Immature natural killer cell (primary cell): ENCODE data around the gene A4GALT. TPM values are rescaled to one million over a fixed set of nuclear protein-coding genes. Genes with fewer than 3 reads are reported as not detected.
A peak's percentile ranks its signal among the peaks of the same experiment; 100 is the strongest.
"Not testable (repeated sequence)": the region's sequence is repeated elsewhere in the genome, so short reads cannot be mapped to it uniquely, and the experiment has no call there.

Source experiments
- DNase-seq, 3 donors: peaks; one replicate each; pipeline ENCODE4 v3.0.0; 2022; ENCODE audit warnings: mixed read lengths in 1 of 3
- H3K27ac Mint-ChIP-seq, 6 donors: one replicate each; pipeline ENCODE4 v1.8.0; 2020; ENCODE audit warnings: mixed read lengths in 6 of 6, mild to moderate bottlenecking in 5 of 6, inconsistent platforms in 4 of 6, moderate library complexity in 3 of 6
- H3K27me3 Mint-ChIP-seq, 3 donors: one replicate each; pipeline ENCODE4 v1.8.0; 2020 to 2021; ENCODE audit warnings: low read depth in 3 of 3, mild to moderate bottlenecking in 3 of 3, mixed read lengths in 3 of 3, moderate library complexity in 3 of 3, inconsistent platforms in 1 of 3
- H3K36me3 Mint-ChIP-seq, 3 donors: one replicate each; pipeline ENCODE4 v1.8.0; 2020; ENCODE audit warnings: mixed read lengths in 3 of 3, inconsistent platforms in 2 of 3, mild to moderate bottlenecking in 2 of 3
- H3K4me1 Mint-ChIP-seq, 2 donors: one replicate each; pipeline ENCODE4 v1.8.0; 2020; ENCODE audit warnings: inconsistent platforms in 2 of 2, mild to moderate bottlenecking in 2 of 2, mixed read lengths in 2 of 2, moderate library complexity in 1 of 2
- H3K4me3 Mint-ChIP-seq, 5 donors: one replicate each; pipeline ENCODE4 v1.8.0; 2020; ENCODE audit warnings: mild to moderate bottlenecking in 5 of 5, mixed read lengths in 5 of 5, inconsistent platforms in 3 of 5, moderate library complexity in 3 of 5
- H3K9me3 Mint-ChIP-seq, 6 donors: one replicate each; pipeline ENCODE4 v1.8.0; 2020; ENCODE audit warnings: mild to moderate bottlenecking in 6 of 6, mixed read lengths in 6 of 6, inconsistent platforms in 4 of 6, moderate library complexity in 3 of 6
- polyA plus RNA-seq, 3 donors: library from polyadenylated mRNA; unstranded; fragments of 300-500 nt; fragmentation: Illumina TruSeq; gene quantifications; one replicate each; pipeline ENCODE4 v1.2.3, GENCODE V29; 2021

Gene A4GALT
- polyA plus RNA-seq, 3 donors from 2014 or later = 0.38 to 1.1 TPM; not detected in 1

DNA sequence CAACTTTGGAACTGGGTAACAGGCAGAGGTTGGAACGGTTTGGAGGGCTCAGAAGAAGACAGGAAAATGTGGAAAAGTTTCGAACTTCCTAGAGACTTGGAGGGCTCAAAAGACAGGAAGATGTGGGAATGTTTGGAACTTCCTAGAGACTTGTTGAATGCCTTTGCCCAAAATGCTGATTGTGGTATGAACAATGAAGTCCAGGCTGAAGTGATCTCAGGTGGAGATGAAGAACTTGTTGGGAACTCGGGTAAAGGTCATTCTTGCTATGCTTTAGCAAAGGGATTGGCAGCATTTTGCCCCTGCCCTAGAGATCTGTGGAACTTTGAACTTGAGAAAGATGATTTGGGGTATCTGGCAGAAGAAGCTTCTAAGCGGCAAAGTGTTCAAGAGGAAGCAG lies 42.7 kb downstream of the A4GALT start:
- H3K4me1 Mint-ChIP-seq, H3K4me3 Mint-ChIP-seq, H3K27me3 Mint-ChIP-seq, DNase-seq, H3K27ac Mint-ChIP-seq, H3K36me3 Mint-ChIP-seq, H3K9me3 Mint-ChIP-seq: not testable (repeated sequence)

DNA sequence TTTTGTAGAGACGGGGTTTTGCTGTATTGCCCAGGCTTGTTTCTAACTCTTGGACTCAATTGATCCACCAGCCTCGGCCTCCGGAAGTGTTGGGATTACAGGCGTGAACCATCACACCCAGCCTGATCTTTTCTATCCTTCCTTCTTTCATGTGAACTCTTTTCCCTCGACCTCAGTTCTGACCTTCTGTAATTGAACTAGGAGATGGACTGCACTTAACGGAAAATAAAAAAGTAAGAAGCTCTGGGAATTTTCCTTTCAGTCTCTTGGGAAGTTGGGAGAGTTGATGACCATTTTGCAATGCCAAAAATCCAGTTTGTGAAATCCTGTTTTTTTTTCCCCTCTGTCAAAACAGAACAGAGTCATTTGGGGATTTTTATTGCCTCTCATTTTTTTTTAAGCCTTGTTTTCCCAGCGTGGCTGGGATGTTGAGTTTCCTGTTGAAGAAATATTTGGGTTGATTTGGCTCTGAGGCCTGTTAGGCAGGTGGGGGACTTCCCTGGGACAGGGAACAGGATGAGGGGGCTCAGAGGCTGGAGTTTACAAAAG lies 44.5 kb downstream of the A4GALT start:
- Mint-ChIP-seq H3K9me3 (peaks cover 0 to 3% (median 0%) of the 10 kb centered on the region in 6 donors), H3K36me3 (no peaks in the 10 kb centered on the region), H3K27ac (no peak overlapping the region), H3K27me3 (peaks cover 0 to 7% (median 4%) of the 10 kb centered on the region in 3 donors), H3K4me3 (no peak overlapping the region), H3K4me1 (peaks cover 4 to 5% of the 10 kb centered on the region in 2 donors)
- DNase-seq = no peak

DNA sequence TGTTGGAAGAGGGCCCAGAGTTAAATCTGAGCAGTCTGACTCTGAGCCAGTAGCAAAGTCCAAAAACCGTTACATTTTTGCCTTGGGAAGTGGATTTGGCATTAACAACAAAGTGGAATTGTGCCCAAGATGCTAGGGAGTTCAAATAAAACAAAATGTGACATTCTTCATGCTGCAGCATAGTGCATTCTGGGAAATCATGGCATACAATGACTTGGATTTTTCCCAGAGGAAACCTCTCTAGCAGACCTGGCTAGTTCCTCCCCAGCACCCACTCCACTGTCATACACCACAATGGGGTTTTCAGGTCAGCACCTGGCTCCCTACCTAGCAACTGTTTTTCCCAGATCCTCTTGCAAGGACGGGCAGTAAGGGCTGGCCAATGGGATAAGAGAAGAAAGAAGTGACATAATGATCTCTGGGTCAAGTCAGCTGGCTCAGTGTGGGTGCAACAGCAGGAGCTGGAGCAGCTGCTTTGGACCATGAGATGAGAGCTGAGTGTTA lies 46.7 kb downstream of the A4GALT start:
- Mint-ChIP-seq H3K9me3 (peaks cover 0 to 3% (median 0%) of the 10 kb centered on the region in 6 donors), H3K27ac (no peak overlapping the region), H3K36me3 (no peaks in the 10 kb centered on the region), H3K27me3 (peaks cover 0 to 7% (median 4%) of the 10 kb centered on the region in 3 donors), H3K4me1 (peaks cover 7 to 8% of the 10 kb centered on the region in 2 donors), H3K4me3 (no peak overlapping the region)
- no peak for DNase-seq

DNA sequence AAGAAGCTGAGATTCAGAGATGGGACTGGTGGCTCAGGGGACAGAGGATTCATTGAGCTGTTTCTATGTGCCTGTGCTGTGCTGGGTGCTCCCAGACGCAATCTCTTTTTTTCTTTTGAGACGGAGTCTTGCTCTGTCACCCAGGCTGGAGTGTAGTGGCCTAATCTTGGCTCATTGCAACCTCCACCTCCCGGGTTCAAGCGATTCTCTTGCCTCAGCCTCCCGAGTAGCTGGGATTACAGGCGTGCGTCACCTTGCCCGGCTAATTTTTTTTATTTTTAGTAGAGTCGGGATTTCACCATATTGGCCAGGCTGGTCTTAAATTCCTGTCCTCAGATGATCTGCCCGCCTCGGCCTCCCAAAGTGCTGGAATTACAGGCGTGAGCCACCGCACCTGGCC lies 47.6 kb downstream of the A4GALT start:
- H3K27ac Mint-ChIP-seq, H3K4me3 Mint-ChIP-seq, H3K9me3 Mint-ChIP-seq, H3K36me3 Mint-ChIP-seq, DNase-seq, H3K4me1 Mint-ChIP-seq: not testable (repeated sequence)
- H3K27me3 Mint-ChIP-seq = peaks cover 1 to 11% (median 4%) of the 10 kb centered on the region in 3 donors

- no peak for DNase-seq
- Mint-ChIP-seq H3K9me3 (no peaks in the 10 kb centered on the region), H3K27me3 (peaks cover 1 to 7% (median 4%) of the 10 kb centered on the region in 3 donors), H3K27ac (no peak overlapping the region), H3K4me3 (no peak overlapping the region), H3K4me1 (peaks cover 7 to 8% of the 10 kb centered on the region in 2 donors), H3K36me3 (no peaks in the 10 kb centered on the region)
Measured at GRCh38 chr22:42670921-42671709, 49.6 kb downstream of the A4GALT start.

DNA sequence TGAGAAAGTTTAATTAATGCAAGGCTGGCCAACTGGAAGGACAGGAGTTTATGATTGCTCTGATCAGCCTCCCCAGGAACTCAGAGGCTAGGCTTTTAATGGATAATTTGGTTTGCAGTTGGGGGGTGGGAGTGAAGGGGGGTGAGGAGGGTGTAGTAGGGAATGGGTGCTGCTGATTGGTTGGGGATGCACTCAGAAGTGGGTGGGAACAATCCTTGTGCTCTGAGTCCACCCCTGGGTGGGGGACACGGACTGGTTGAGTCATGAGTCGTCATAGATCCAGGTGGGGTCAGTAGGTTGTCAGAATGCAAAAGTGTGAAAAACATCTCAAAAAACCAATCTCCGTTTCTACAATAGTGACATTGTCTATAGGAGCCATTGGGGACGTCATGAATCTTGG lies 50.6 kb downstream of the A4GALT start:
- Mint-ChIP-seq H3K4me1 (peaks cover 7 to 8% of the 10 kb centered on the region in 2 donors), H3K36me3 (no peaks in the 10 kb centered on the region), H3K27ac (no peak overlapping the region), H3K27me3 (peaks cover 1 to 7% (median 4%) of the 10 kb centered on the region in 3 donors), H3K9me3 (no peaks in the 10 kb centered on the region), H3K4me3 (no peak overlapping the region)
- DNase-seq = no peak

DNA sequence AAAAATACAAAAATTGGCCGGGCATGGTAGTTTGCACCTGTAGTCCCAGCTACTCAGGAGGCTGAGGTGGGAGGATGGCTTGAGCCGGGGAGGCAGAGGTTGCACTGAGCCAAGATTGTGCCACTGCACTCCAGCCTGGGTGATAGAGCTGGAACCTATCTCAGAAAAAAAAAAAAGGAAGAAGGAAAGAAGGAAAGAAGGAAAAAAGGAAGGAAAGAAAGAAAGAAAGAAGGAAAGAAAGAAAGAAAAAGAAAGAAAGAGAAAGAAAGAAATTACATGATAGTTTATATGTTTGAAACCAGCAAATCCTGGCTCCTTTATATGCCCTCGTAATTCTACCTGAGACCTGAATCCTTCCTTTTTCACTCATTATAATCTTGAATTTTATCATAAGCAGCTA lies 54.3 kb downstream of the A4GALT start:
- H3K27me3 Mint-ChIP-seq, H3K27ac Mint-ChIP-seq, H3K4me1 Mint-ChIP-seq, DNase-seq, H3K4me3 Mint-ChIP-seq, H3K36me3 Mint-ChIP-seq, H3K9me3 Mint-ChIP-seq: not testable (repeated sequence)

DNA sequence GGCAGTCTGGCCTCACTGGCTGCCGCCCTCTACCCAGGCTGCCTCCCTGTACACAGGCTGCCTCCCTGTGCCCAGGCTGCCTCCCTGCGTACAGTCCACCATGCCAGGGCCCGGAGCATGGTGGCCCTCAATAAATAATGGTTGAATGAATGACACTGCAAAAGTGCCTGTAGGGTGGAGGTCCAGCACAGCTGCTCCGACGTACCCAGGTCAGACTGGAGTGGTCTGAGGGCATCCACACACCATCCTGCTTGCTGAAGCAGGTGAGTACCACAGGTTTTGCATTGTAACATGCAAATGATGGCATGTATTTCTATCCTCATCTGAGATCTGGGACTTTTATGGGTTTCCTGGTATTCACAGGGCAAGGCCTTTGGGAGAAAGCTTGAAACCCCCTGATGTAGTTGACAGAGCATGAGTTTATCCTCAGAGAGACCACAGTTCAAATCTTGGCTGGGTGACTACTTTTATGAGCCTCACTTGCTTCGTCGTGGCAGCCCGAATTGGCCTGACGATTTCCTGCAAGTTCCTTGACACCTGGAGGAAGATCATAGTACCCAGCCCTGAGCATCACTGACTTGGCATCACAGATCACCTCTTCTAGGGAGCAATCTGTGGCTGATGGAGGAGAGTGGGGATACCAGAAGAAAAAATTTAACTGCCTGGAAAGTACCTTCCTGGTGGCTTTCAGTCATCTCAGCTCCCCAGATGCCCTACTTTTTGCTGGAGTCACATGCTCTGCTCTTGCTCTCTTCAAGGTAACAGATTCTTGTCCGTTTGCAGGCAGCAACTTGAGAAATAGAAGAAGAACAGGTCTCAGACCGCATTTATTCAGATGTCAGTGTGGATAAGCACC lies 55.5 kb downstream of the A4GALT start:
- Mint-ChIP-seq H3K27me3 (peaks cover 1 to 6% (median 4%) of the 10 kb centered on the region in 3 donors), H3K36me3 (no peaks in the 10 kb centered on the region), H3K4me1 (no peaks in the 10 kb centered on the region), H3K9me3 (no peaks in the 10 kb centered on the region), H3K27ac (no peak overlapping the region), H3K4me3 (no peak overlapping the region)
- no peak for DNase-seq

- no peaks in the 10 kb centered on the region for H3K4me1 Mint-ChIP-seq
- no peaks in the 10 kb centered on the region for H3K9me3 Mint-ChIP-seq
- no peak overlapping the region for H3K27ac Mint-ChIP-seq
- peak; percentile 74 to 76 (median 75) for DNase-seq
- no peaks in the 10 kb centered on the region for H3K36me3 Mint-ChIP-seq
- peak overlapping the region; percentile 46 to 70 (median 60) for H3K4me3 Mint-ChIP-seq
- peaks cover 0 to 6% (median 0%) of the 10 kb centered on the region in 3 donors for H3K27me3 Mint-ChIP-seq
Measured at GRCh38 chr22:42661985-42662831, 58.5 kb downstream of the A4GALT start.

DNA sequence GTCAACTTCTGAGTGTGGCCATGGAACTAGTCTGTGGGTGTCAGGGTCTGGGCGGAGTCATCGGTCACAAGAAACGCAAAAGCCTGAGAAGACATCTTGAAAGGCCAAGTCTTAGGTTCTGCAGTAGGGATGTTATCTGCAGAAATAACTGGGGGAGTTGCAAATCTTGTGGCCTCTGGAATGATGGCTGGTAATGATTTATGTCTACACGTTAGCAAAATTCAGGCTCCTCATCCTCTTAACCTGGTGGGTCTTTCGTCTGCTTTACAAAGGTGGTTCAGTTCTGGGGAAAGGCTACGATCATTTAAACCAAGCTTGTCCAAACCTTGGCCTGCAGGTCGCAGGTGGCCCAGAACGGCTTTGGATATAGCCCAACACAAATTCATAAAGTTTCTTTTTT lies 64.1 kb downstream of the A4GALT start:
- no peak for DNase-seq
- H3K36me3 Mint-ChIP-seq = no peaks in the 10 kb centered on the region
- H3K4me1 Mint-ChIP-seq = no peaks in the 10 kb centered on the region
- H3K4me3 Mint-ChIP-seq = no peak overlapping the region
- H3K27me3 Mint-ChIP-seq = peaks cover 0 to 3% (median 1%) of the 10 kb centered on the region in 3 donors
- no peaks in the 10 kb centered on the region for H3K9me3 Mint-ChIP-seq
- no peak overlapping the region for H3K27ac Mint-ChIP-seq

GRCh38 chr22:42655693-42656092 lies 65.0 kb downstream of the A4GALT start:
- Mint-ChIP-seq H3K4me3 (no peak overlapping the region), H3K27me3 (peaks cover 0 to 6% (median 6%) of the 10 kb centered on the region in 3 donors), H3K36me3 (no peaks in the 10 kb centered on the region), H3K27ac (no peak overlapping the region), H3K4me1 (no peaks in the 10 kb centered on the region), H3K9me3 (no peaks in the 10 kb centered on the region)
- no peak for DNase-seq

GRCh38 chr22:42654436-42655073 lies 66.1 kb downstream of the A4GALT start:
- Mint-ChIP-seq H3K9me3 (no peaks in the 10 kb centered on the region), H3K36me3 (no peaks in the 10 kb centered on the region), H3K4me3 (no peak overlapping the region), H3K27ac (no peak overlapping the region), H3K27me3 (peaks cover 1 to 11% (median 6%) of the 10 kb centered on the region in 3 donors), H3K4me1 (peaks cover 0 to 3% of the 10 kb centered on the region in 2 donors)
- no peak for DNase-seq

GRCh38 chr22:42653999-42654398 lies 66.7 kb downstream of the A4GALT start:
- Mint-ChIP-seq H3K27ac (no peak overlapping the region), H3K4me3 (no peak overlapping the region), H3K36me3 (no peaks in the 10 kb centered on the region), H3K9me3 (no peaks in the 10 kb centered on the region), H3K4me1 (peaks cover 0 to 4% of the 10 kb centered on the region in 2 donors), H3K27me3 (peaks cover 1 to 14% (median 6%) of the 10 kb centered on the region in 3 donors)
- no peak for DNase-seq
